GM12878 (cell line): ENCODE measurements around the gene BAG5. TPM values are rescaled to one million over a fixed set of nuclear protein-coding genes. Genes with fewer than 3 reads are reported as not detected.

Experiments
- ATAC-seq: fragments of 200-7000 bp; cut with Tn5 transposase; 3 replicates; pipeline ENCODE4 v1.9.1; 2020; ENCODE audit warnings: mild to moderate bottlenecking, moderate library complexity
- BruUV-seq: library from RNA; stranded (reverse); fragments of 400-500 nt; replicated peaks from 2 replicates; lab custom pipeline; 2021; lab: Mats Ljungman, UMichigan
- CTCF ChIA-PET: fragments of 300-600 bp; sonication (Branson Sonifier 250); formaldehyde crosslinking; extraction: SDS; loops from one replicate; lab custom pipeline; 2021; ENCODE audit warnings: inconsistent platforms; lab: Yijun Ruan, JAX
- POLR2A ChIA-PET: fragments of 350-600 bp; formaldehyde crosslinking; extraction: SDS; loops from one replicate; lab custom pipeline; 2021; ENCODE audit warnings: inconsistent platforms; lab: Charles Lee
- RAD21 ChIA-PET: fragments of 300-600 bp; sonication (Branson Sonifier 250); formaldehyde crosslinking; loops from one replicate; lab custom pipeline; 2023; ENCODE audit warnings: antibody characterized with exemption; ENCODE audit not compliant: unreplicated experiment; lab: Charles Lee
- SMC1A ChIA-PET: fragments of 300-600 bp; sonication (Branson Sonifier 250); formaldehyde crosslinking; loops from one replicate; lab custom pipeline; 2023; ENCODE audit not compliant: unreplicated experiment, uncharacterized antibody; lab: Charles Lee
- DNase-seq: peaks from one replicate; pipeline ENCODE4 v3.0.0-alpha.2; 2011; ENCODE audit warnings: low read depth, low spot score
- FAIRE-seq: peaks from 3 replicates; lab custom pipeline; 2011; peaks lifted over from hg19 to GRCh38; lab: Jason Lieb, UNC
- H2AFZ ChIP-seq: 2 replicates; pipeline ENCODE4 v1.6.0; 2011; ENCODE audit warnings: low read depth, low read length, control low read depth; ENCODE audit not compliant: control insufficient read depth
- H3K27ac ChIP-seq: 2 replicates; pipeline ENCODE4 v1.5.1; 2011; ENCODE audit warnings: control low read depth; ENCODE audit not compliant: control insufficient read depth, insufficient read depth
- H3K27me3 ChIP-seq, 2 experiments: replicated peaks in 1 of 2; 2 replicates each; pipeline versions ENCODE4 v1.6.0 to v1.6.1; 2011; ENCODE audit warnings: low read length in 1 of 2; ENCODE audit not compliant: control insufficient read depth in 2 of 2, insufficient read depth in 2 of 2
- H3K36me3 ChIP-seq, 2 experiments: 2 replicates each; pipeline ENCODE4 v1.5.1; 2011; ENCODE audit warnings: low read length in 1 of 2; ENCODE audit not compliant: control insufficient read depth in 2 of 2, insufficient read depth in 2 of 2
- H3K4me1 ChIP-seq: 2 replicates; pipeline ENCODE4 v1.6.1; 2011; ENCODE audit warnings: mild to moderate bottlenecking, low read length, moderate library complexity, mixed read lengths; ENCODE audit not compliant: control insufficient read depth, insufficient read depth
- H3K4me2 ChIP-seq: 2 replicates; pipeline ENCODE4 v1.6.0; 2011; ENCODE audit warnings: control low read depth; ENCODE audit not compliant: control insufficient read depth, insufficient read depth
- H3K4me3 ChIP-seq: fragments of 200-600 bp; sonication (generic); 2 replicates; pipeline ENCODE4 v1.5.1; 2016
- H3K79me2 ChIP-seq: 2 replicates; pipeline ENCODE4 v1.6.0; 2011; ENCODE audit warnings: low read length; ENCODE audit not compliant: control insufficient read depth, insufficient read depth
- H3K9ac ChIP-seq: 2 replicates; pipeline ENCODE4 v1.8.0; 2011; ENCODE audit warnings: low read length, control low read depth, mixed read lengths; ENCODE audit not compliant: control insufficient read depth, insufficient read depth
- H3K9me3 ChIP-seq: replicated peaks from 3 replicates; pipeline ENCODE4 v1.5.1; 2011; ENCODE audit warnings: mild to moderate bottlenecking, low read length; ENCODE audit not compliant: control insufficient read depth, insufficient read depth
- H4K20me1 ChIP-seq: 2 replicates; pipeline ENCODE4 v1.6.0; 2011; ENCODE audit not compliant: control insufficient read depth, insufficient read depth
- BHLHE40 ChIP-seq, 2 experiments: fragments of 450-650 bp in 1 of 2; IDR thresholded peaks; 2 replicates each; pipeline ENCODE4 v1.6.1; 2011 to 2017; ENCODE audit warnings: low read depth in 2 of 2, borderline replicate concordance in 1 of 2, improper control_type of control experiment in 1 of 2, low read length in 1 of 2, mild to moderate bottlenecking in 1 of 2
- GATAD2B ChIP-seq: fragments of 450-650 bp; conservative IDR thresholded peaks from 2 replicates; pipeline ENCODE4 v1.6.1; 2017; ENCODE audit warnings: low read depth, mild to moderate bottlenecking, moderate library complexity
- STAT3 ChIP-seq: IDR thresholded peaks from 2 replicates; pipeline ENCODE4 v1.6.1; 2011; ENCODE audit warnings: low read depth, low read length, improper control_type of control experiment
- TARDBP ChIP-seq: IDR thresholded peaks from 2 replicates; pipeline ENCODE4 v1.6.1; 2016; ENCODE audit warnings: borderline replicate concordance
- WGBS: methylation state at CpG from one replicate; pipeline ENCODE4 v1.1.6; 2016; ENCODE audit warnings: low lambda C conversion rate; ENCODE audit not compliant: insufficient replicate concordance, insufficient coverage; ENCODE audit errors: missing lambda C conversion rate; 5-methylcytosine and 5-hydroxymethylcytosine counted together
- in situ Hi-C: fragments of 300-500 bp; cut with MboI; formaldehyde crosslinking; loops from 9 replicates; pipeline ENCODE4 v1.14.3; 2018; ENCODE audit warnings: mixed read lengths
- intact Hi-C: fragments of 100-400 bp; cut with micrococcal nuclease; formaldehyde crosslinking; loops from one replicate; pipeline ENCODE4 v1.14.2; 2022; ENCODE audit not compliant: unreplicated experiment
- polyA plus RNA-seq, 11 experiments: library from polyadenylated mRNA; depleted of rRNA in 4 of 11; unstranded in 6 of 11; stranded (reverse) in 5 of 11; fragments of >200 nt; fragmentation: Nextera tagmentation in 4 of 11; fragmentation: Illumina TruSeq in 1 of 11; extraction: Ambion mirVana in 4 of 11; extraction: Trizol in 1 of 11; gene quantifications; 1 replicate in 1 of 11; 2 replicates in 10 of 11; pipeline versions ENCODE4 v1.2.1 to v1.2.3, GENCODE V29; 2011 to 2016; ENCODE audit warnings: inconsistent platforms in 2 of 11, missing spikeins in 2 of 11, low read depth in 1 of 11
- total RNA-seq, 4 experiments: library from RNA; depleted of rRNA in 3 of 4; stranded (reverse); fragments of >200 nt in 3 of 4; fragmentation: Illumina TruSeq in 1 of 4; extraction: Trizol in 1 of 4; gene quantifications; 2 replicates each; pipeline versions ENCODE4 v1.2.1 to v1.2.3, GENCODE V29; 2013 to 2021
- TF ChIP-seq, protein P1 (sequence below): fragments of 450-650 bp; IDR thresholded peaks from 2 replicates; pipeline ENCODE4 v1.6.1; 2017; ENCODE audit warnings: borderline replicate concordance
- TF ChIP-seq, protein P2 (sequence below): fragments of 450-650 bp; conservative IDR thresholded peaks from 2 replicates; pipeline ENCODE4 v1.6.1; 2017; ENCODE audit warnings: mild to moderate bottlenecking, moderate library complexity
- TF ChIP-seq, protein P3 (sequence below): IDR thresholded peaks from 2 replicates; pipeline ENCODE4 v1.6.1; 2012; ENCODE audit warnings: low read depth, low read length, improper control_type of control experiment
- TF ChIP-seq, protein P4 (sequence below): fragments of 150-350 bp; IDR thresholded peaks from 2 replicates; pipeline ENCODE4 v1.6.1; 2014; ENCODE audit warnings: mild to moderate bottlenecking, low read depth, low read length

BAG5 gene
- total and polyA plus RNA-seq, 10 of the 15 experiments (the other 5 are each of a cell fraction or from before 2014, with no cell fraction given) = 9.9 to 30.5 (median 20.1) TPM

DNA sequence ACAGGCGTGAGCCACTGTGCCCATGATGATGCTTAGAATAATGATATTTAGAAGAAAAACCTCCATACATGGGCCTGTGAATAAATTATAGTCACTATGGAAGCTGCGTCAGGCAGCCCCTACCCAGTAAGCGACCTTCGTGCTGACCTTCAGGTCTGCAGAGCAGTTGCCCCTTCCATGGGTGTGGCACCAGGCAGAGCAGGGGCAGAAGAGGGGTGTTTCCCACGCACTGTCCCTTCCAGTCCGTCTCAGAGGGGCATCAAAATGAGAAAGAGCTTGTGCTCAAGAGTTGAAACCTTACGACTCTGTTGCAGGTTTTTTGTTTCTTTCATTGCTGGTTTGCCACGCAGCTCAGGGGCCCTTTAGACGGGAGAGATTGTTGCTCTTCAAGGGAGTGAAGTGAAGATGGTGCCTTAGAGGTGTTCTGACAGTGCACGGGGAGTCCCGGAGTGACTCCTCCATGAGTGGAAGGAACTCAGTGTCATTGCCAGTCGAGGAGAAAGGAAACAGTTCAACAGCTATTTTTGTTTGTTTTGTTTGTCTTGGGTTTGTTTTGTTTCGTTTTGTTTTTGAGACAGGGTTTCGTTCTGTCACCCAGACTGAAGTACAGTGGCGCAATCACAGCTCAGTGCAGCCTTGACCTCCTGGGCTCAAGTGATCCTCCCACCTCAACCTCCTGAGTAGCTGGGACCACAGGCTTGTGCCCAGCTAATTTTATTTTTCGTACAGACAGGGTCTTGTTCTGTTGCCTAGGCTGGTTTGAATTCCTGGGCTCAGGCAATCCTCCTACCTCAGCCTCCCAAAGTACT lies 53.7 kb downstream of the BAG5 start:
- intact Hi-C loops = no loop called here
- FAIRE-seq (no peak), ATAC-seq (no peak), DNase-seq (no peak)
- ChIA-PET SMC1A (no interaction called here), POLR2A (interaction anchor here (0.7 kb wide), 1 partner anchor 330 kb away, joined by 4 read pairs; no protein-coding TSS in a partner anchor), RAD21 (no interaction called here), CTCF (interaction anchor here (1.1 kb wide), 2 partner anchors 9 to 10 kb away, joined by 3 read pairs; no protein-coding TSS in a partner anchor)
- WGBS = 82% methylated on average over 16 of the region's 16 CpGs
- in situ Hi-C loops = no loop called here
- Histone ChIP-seq H4K20me1 (no peaks in the 10 kb centered on the region), H3K4me3 (no peak overlapping the region), H3K27me3 (no peaks in the 10 kb centered on the region), H3K27ac (no peak overlapping the region), H3K4me1 (no peaks in the 10 kb centered on the region), H2AFZ (no peak overlapping the region), H3K36me3 (peaks cover 11 to 12% of the 10 kb centered on the region in 2 experiments; a peak in 3 of 4 replicates), H3K9ac (no peak overlapping the region), H3K79me2 (no peaks in the 10 kb centered on the region), H3K4me2 (no peak overlapping the region), H3K9me3 (no peaks in the 10 kb centered on the region)
- BruUV-seq = no TSS peak
- TF ChIP-seq TARDBP = no peak
- TF ChIP-seq, protein P1, sequence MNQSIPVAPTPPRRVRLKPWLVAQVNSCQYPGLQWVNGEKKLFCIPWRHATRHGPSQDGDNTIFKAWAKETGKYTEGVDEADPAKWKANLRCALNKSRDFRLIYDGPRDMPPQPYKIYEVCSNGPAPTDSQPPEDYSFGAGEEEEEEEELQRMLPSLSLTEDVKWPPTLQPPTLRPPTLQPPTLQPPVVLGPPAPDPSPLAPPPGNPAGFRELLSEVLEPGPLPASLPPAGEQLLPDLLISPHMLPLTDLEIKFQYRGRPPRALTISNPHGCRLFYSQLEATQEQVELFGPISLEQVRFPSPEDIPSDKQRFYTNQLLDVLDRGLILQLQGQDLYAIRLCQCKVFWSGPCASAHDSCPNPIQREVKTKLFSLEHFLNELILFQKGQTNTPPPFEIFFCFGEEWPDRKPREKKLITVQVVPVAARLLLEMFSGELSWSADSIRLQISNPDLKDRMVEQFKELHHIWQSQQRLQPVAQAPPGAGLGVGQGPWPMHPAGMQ = no peak

DNA sequence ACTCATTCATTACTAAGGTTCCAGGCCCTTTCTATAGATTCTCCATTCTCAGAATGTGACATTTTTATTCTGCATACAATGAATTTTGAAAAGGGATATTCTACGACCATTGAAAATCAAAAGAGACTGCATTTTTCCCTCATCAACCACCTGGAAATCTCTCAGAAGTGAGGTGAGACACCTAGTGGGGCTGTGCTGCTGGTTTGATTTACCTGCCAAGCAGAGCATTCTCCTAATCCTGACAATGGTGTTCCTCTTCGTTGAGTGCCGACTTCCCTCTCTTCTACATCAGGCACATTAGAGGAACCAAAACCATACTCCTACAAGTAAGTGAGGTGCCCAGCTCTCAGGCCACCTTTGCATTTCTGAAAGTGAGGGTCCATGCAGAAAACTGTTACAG lies 54.7 kb downstream of the BAG5 start:
- H3K27ac ChIP-seq = no peak overlapping the region
- no peaks in the 10 kb centered on the region for H3K4me1 ChIP-seq
- H3K27me3 ChIP-seq = no peaks in the 10 kb centered on the region
- no peak overlapping the region for H2AFZ ChIP-seq
- H3K4me3 ChIP-seq = no peak overlapping the region
- peaks cover 14 to 19% of the 10 kb centered on the region in 2 experiments for H3K36me3 ChIP-seq
- no peak for DNase-seq
- in situ Hi-C loops (no loop called here), intact Hi-C loops (no loop called here)
- no peaks in the 10 kb centered on the region for H4K20me1 ChIP-seq
- POLR2A ChIA-PET = interaction anchor here (0.6 kb wide), 1 partner anchor 11 kb away, joined by 3 read pairs; no protein-coding TSS in a partner anchor
- H3K4me2 ChIP-seq = no peak overlapping the region
- WGBS = 61% methylated on average over 3 of the region's 3 CpGs
- SMC1A ChIA-PET = no interaction called here
- no peak for FAIRE-seq
- RAD21 ChIA-PET = no interaction called here
- H3K9ac ChIP-seq = no peak overlapping the region
- no TSS peak for BruUV-seq
- ATAC-seq = no peak
- no peaks in the 10 kb centered on the region for H3K79me2 ChIP-seq
- CTCF ChIA-PET = no interaction called here
- H3K9me3 ChIP-seq = no peaks in the 10 kb centered on the region
- TF ChIP-seq, protein P2, sequence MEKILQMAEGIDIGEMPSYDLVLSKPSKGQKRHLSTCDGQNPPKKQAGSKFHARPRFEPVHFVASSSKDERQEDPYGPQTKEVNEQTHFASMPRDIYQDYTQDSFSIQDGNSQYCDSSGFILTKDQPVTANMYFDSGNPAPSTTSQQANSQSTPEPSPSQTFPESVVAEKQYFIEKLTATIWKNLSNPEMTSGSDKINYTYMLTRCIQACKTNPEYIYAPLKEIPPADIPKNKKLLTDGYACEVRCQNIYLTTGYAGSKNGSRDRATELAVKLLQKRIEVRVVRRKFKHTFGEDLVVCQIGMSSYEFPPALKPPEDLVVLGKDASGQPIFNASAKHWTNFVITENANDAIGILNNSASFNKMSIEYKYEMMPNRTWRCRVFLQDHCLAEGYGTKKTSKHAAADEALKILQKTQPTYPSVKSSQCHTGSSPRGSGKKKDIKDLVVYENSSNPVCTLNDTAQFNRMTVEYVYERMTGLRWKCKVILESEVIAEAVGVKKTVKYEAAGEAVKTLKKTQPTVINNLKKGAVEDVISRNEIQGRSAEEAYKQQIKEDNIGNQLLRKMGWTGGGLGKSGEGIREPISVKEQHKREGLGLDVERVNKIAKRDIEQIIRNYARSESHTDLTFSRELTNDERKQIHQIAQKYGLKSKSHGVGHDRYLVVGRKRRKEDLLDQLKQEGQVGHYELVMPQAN = no peak
- TF ChIP-seq GATAD2B (no peak), STAT3 (no peak), BHLHE40 (IDR thresholded peaks at IDR 0.05; ENCODE audit: borderline replicate concordance in 1 of 2, low read depth in 2 of 2, low read length in 1 of 2) (no peak)
- TF ChIP-seq, protein P3, sequence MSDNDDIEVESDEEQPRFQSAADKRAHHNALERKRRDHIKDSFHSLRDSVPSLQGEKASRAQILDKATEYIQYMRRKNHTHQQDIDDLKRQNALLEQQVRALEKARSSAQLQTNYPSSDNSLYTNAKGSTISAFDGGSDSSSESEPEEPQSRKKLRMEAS = no peak
- TF ChIP-seq, protein P4, sequence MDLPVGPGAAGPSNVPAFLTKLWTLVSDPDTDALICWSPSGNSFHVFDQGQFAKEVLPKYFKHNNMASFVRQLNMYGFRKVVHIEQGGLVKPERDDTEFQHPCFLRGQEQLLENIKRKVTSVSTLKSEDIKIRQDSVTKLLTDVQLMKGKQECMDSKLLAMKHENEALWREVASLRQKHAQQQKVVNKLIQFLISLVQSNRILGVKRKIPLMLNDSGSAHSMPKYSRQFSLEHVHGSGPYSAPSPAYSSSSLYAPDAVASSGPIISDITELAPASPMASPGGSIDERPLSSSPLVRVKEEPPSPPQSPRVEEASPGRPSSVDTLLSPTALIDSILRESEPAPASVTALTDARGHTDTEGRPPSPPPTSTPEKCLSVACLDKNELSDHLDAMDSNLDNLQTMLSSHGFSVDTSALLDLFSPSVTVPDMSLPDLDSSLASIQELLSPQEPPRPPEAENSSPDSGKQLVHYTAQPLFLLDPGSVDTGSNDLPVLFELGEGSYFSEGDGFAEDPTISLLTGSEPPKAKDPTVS = no peak
